ENCODE results near the gene NFATC2. TPM values are rescaled to one million over a fixed set of nuclear protein-coding genes. Genes with fewer than 3 reads are reported as not detected.

The NFATC2 gene
- total and polyA plus RNA-seq, 2 of the 8 experiments (the other 6 are each of a cell fraction or from before 2014, with no cell fraction given), result 0.27 to 0.91 TPM

DNA sequence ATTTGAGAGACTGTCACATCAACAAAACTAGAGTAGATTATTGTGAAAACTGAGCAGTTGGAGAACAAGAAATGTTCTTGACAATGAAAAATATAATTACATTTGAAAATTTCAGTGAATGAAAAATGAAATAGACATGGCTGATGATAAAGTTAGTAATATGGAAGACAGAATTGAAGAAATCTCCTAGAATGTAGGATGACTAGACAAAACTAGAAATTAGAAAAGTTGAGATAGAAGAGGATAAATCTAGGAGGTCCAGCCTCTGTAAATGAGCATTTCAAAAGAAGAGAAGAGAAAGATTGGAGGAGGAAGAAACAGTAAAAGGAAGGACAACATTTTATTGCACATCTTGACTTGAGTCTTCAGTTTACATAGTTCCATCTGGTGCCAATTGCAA lies 178.7 kb downstream of the NFATC2 start (continued):
- TF ChIP-seq CTBP2 (IDR thresholded peaks at IDR 0.05; ENCODE audit: borderline replicate concordance, insufficient read depth, insufficient read length, low read length) (no peak), BACH1 (IDR thresholded peaks at IDR 0.05; ENCODE audit: low read length) (no peak), CHD2 (IDR thresholded peaks at IDR 0.05; ENCODE audit: low read length) (no peak), SAP30 (IDR thresholded peaks at IDR 0.05; ENCODE audit: insufficient read depth, insufficient replicate concordance, low read length) (no peak), GABPA (IDR thresholded peaks at IDR 0.05; ENCODE audit: borderline replicate concordance, insufficient read depth, low read length) (no peak)
- TF ChIP-seq, protein P1, sequence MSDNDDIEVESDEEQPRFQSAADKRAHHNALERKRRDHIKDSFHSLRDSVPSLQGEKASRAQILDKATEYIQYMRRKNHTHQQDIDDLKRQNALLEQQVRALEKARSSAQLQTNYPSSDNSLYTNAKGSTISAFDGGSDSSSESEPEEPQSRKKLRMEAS (IDR thresholded peaks at IDR 0.05), result no peak
